ENCODE data around the gene PSTPIP1.
A peak's percentile ranks its signal among the peaks of the same experiment; 100 is the strongest.

PSTPIP1 gene

DNA sequence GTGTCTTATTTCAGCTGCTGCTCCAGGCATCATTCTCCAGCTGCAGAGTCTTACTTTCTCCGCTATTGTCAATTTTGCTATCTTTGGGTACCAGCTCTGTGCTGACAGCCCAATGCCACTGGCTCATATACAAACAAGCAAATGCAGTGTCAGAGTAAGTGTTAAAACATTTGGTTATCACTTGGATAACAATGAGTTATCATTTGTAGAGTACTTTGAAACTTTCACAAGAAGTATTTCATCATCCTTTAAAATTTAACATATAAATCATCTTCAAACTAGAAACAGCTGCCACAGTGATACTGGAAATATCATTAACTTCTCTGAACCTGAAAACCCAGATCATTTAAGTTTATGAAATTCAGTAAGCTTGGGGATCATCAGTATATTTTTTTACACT lies 62.1 kb downstream of the PSTPIP1 start:
- H3K27ac Mint-ChIP-seq = peak overlapping the region in 1 of 3 experiments; percentile 36
- H3K4me3 Mint-ChIP-seq = no peak overlapping the region
- no peaks in the 10 kb centered on the region for H3K9me3 Mint-ChIP-seq
- peaks cover 20% of the 10 kb centered on the region for H3K36me3 Mint-ChIP-seq (ENCODE audit: low read depth)
- TF ChIP-seq, protein P1, sequence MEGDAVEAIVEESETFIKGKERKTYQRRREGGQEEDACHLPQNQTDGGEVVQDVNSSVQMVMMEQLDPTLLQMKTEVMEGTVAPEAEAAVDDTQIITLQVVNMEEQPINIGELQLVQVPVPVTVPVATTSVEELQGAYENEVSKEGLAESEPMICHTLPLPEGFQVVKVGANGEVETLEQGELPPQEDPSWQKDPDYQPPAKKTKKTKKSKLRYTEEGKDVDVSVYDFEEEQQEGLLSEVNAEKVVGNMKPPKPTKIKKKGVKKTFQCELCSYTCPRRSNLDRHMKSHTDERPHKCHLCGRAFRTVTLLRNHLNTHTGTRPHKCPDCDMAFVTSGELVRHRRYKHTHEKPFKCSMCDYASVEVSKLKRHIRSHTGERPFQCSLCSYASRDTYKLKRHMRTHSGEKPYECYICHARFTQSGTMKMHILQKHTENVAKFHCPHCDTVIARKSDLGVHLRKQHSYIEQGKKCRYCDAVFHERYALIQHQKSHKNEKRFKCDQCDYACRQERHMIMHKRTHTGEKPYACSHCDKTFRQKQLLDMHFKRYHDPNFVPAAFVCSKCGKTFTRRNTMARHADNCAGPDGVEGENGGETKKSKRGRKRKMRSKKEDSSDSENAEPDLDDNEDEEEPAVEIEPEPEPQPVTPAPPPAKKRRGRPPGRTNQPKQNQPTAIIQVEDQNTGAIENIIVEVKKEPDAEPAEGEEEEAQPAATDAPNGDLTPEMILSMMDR (IDR thresholded peaks at IDR 0.05; ENCODE audit: unreplicated experiment in 3 of 3) = no peak
- no peaks in the 10 kb centered on the region for H3K27me3 Mint-ChIP-seq (ENCODE audit: low read depth)
- H3K4me1 Mint-ChIP-seq = peaks cover 72% of the 10 kb centered on the region

DNA sequence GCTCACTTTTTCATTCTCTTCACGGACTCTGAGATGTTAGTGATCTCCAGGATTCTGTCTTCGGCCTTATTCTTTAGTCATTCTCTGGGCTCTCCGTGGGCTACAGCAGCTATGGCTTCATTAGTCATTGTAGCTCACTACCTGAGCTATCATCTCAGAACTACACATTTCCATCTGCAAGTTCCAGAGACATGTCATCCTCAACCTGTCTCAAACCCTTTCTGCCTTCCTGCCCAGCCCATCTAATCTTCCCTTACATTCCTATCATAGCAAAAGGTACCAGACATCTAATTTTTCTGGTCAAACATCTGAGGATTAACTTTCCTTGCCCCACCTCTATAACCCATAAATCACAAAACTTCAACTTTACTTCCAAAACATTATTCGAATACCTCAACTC lies 62.8 kb downstream of the PSTPIP1 start:
- no peaks in the 10 kb centered on the region for H3K27me3 Mint-ChIP-seq (ENCODE audit: low read depth)
- TF ChIP-seq, protein P1 (IDR thresholded peaks at IDR 0.05; ENCODE audit: unreplicated experiment in 3 of 3) = no peak
- no peaks in the 10 kb centered on the region for H3K9me3 Mint-ChIP-seq
- no peak overlapping the region for H3K4me3 Mint-ChIP-seq
- peaks cover 14% of the 10 kb centered on the region for H3K36me3 Mint-ChIP-seq (ENCODE audit: low read depth)
- peaks cover 78% of the 10 kb centered on the region for H3K4me1 Mint-ChIP-seq
- H3K27ac Mint-ChIP-seq = peak overlapping the region in 2 of 3 experiments; percentile 12 to 36

DNA sequence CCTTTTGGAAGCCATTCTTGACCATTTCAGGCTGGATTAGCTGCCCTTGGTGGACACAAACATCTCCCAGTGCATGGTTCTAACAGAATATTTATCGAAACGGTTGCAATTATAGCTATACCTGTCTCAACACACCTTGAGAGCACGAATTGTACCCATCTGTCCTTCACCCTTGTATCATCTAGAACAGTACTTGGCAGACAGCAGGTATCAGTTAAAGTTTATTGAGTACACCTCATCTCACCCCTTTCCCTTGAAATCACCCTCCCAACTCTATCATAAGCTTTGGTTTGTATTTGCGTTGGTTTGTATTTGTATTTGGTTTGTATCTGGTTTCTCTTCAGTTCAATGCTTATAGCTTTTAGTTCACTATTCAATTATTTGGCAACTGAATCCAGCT lies 63.5 kb downstream of the PSTPIP1 start:
- peaks cover 86% of the 10 kb centered on the region for H3K4me1 Mint-ChIP-seq
- no peaks in the 10 kb centered on the region for H3K27me3 Mint-ChIP-seq (ENCODE audit: low read depth)
- H3K4me3 Mint-ChIP-seq = no peak overlapping the region
- H3K36me3 Mint-ChIP-seq (ENCODE audit: low read depth) = peaks cover 10% of the 10 kb centered on the region
- H3K9me3 Mint-ChIP-seq = no peaks in the 10 kb centered on the region
- peak overlapping the region in 1 of 3 experiments; percentile 36 for H3K27ac Mint-ChIP-seq
- TF ChIP-seq, protein P1 (IDR thresholded peaks at IDR 0.05; ENCODE audit: unreplicated experiment in 3 of 3) = no peak

DNA sequence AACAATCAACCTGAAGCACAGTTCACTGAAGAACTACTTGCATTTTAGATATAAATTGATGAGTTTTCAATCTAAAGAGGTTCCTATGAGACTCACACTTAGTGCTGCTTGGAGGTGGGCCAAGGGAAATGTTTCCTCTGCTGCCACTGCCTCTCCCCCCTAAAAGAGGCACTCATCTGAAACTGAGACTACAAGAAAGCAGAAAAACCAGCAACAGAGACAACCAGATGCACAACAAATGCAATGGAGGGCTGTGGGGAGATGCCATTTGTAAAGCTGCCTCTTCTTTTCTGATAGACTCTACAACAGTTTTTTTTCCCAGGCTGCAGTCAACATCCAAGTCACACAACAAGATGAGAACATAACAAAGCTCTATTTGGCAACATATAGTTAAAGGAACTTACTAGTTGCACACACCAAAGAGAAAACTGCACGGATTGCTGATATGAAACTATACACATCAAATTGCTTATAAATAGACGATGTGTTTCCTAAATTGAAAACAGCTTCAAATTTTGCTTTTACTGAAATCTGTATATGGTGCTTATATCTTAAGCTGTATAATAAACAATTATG lies 64.9 kb downstream of the PSTPIP1 start:
- TF ChIP-seq, protein P1 (IDR thresholded peaks at IDR 0.05; ENCODE audit: unreplicated experiment in 3 of 3) = no peak
- H3K4me3 Mint-ChIP-seq = peak overlapping the region; percentile 21 to 59 (median 54)
- peaks cover 88% of the 10 kb centered on the region for H3K4me1 Mint-ChIP-seq
- no peaks in the 10 kb centered on the region for H3K27me3 Mint-ChIP-seq (ENCODE audit: low read depth)
- H3K27ac Mint-ChIP-seq = peak overlapping the region; percentile 74 to 91 (median 83)
- no peaks in the 10 kb centered on the region for H3K36me3 Mint-ChIP-seq (ENCODE audit: low read depth)
- H3K9me3 Mint-ChIP-seq = no peaks in the 10 kb centered on the region

DNA sequence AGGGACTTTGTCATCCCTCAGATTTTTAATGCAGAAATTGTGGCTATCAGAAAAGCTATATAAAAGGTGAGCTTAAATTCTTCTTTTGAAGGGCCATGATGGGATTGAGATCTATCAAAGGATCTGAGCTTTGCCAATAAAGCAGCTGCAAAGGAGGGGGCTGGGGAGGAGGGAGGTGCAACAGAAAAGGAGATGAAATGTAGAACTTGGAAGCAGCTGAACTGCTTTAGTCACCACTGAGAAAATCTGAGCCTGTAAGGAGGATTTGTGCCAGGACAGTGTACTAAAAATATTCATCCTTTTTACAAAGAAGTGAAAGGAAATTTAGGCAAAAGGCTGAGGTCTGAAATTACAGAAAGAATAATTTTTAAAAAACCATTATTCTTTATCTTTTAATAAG lies 65.6 kb downstream of the PSTPIP1 start:
- TF ChIP-seq, protein P1 (IDR thresholded peaks at IDR 0.05; ENCODE audit: unreplicated experiment in 3 of 3) = no peak
- Mint-ChIP-seq H3K27ac (peak overlapping the region; percentile 74 to 91 (median 83)), H3K4me3 (peak overlapping the region; percentile 8 to 56 (median 32)), H3K36me3 (ENCODE audit: low read depth) (no peaks in the 10 kb centered on the region), H3K27me3 (ENCODE audit: low read depth) (no peaks in the 10 kb centered on the region), H3K9me3 (no peaks in the 10 kb centered on the region), H3K4me1 (peaks cover 87% of the 10 kb centered on the region)

DNA sequence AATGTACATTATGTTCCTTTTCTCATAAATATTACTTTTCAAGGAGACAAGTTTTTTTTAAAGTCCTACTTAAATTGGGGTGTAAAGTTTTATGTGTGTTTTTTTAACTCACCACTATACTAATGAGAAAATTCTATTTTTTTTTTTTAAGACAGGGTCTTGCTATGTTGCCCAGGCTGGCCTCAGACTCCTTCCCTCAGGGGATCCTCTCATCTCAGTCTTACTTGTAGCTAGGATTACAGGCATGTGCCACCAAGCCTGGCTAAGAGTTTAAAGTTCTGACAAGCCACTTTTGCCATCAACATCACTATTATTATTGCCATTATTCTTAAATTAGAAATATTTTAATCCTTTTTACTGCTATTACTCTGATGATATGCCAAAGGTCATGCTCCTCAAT lies 68.3 kb downstream of the PSTPIP1 start:
- Mint-ChIP-seq H3K9me3 (no peaks in the 10 kb centered on the region), H3K4me1 (peaks cover 89% of the 10 kb centered on the region), H3K27me3 (ENCODE audit: low read depth) (no peaks in the 10 kb centered on the region), H3K4me3 (no peak overlapping the region), H3K36me3 (ENCODE audit: low read depth) (peaks cover 9% of the 10 kb centered on the region), H3K27ac (peak overlapping the region in 1 of 3 experiments; percentile 91)
- TF ChIP-seq, protein P1 (IDR thresholded peaks at IDR 0.05; ENCODE audit: unreplicated experiment in 3 of 3) = no peak
